ENCODE measurements around the gene CDH22.

Gene CDH22

GRCh38 chr20:46307999-46308257 lies 370 bp downstream of the CDH22 start:
- Mint-ChIP-seq H3K36me3 (ENCODE audit: low read depth) (no peaks in the 10 kb centered on the region), H3K4me3 (no peak overlapping the region)
- TF ChIP-seq CTCF (IDR thresholded peaks at IDR 0.05; ENCODE audit: unreplicated experiment in 3 of 3): no peak

DNA sequence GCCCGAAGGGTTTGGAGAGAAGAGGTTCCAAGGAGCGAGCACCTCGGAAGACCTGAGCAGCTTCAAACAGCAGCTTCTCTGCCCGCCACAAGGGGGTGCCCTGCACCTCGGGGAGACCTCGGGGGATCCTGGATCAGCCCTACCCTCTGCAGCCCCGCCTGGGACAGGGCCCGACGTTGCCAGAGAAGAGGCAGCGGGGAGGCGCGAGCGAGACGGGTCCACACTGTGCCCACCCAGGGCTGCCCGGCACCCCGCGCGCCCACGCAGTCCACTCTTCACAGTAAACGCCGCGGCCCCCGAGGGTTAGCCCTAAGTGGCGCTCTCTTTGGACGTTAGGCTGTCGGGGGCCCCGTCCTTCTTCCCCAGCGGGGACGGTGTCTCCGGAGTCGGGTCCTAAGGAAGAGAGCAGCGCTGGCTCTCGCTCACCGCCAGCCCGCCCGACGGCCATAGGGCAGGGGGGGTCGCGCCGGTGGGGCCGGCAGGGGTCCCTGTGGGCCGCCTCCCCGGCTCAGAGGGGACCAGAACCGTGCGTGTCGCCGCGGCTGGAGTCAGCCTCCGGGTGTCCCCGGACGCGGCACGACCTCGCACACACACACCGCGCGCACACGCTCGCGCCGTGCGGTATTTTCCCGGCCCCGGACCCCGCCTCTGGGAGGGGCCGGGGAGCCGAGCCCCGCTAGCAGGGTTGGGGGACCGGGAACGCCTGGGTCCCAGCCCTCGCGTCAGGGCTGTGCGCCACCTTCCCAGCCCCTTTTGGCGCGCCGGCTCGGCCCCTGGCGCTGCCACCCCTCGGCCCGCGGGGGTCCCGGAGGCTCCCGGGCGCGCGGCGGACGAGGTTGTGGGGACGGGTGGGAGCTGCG lies 929 bp downstream of the CDH22 start:
- peaks cover 95% of the 10 kb centered on the region for H3K27me3 Mint-ChIP-seq (ENCODE audit: low read depth)
- H3K27ac Mint-ChIP-seq: no peak overlapping the region
- no peaks in the 10 kb centered on the region for H3K4me1 Mint-ChIP-seq
- H3K4me3 Mint-ChIP-seq: peak overlapping the region; percentile 78 to 85 (median 78)
- H3K9me3 Mint-ChIP-seq: no peaks in the 10 kb centered on the region
- TF ChIP-seq CTCF (IDR thresholded peaks at IDR 0.05; ENCODE audit: unreplicated experiment in 3 of 3): peak; percentile 62 to 72 (median 64)
- no peaks in the 10 kb centered on the region for H3K36me3 Mint-ChIP-seq (ENCODE audit: low read depth)

More at GRCh38 chr20:46307999-46308257, 370 bp downstream of the CDH22 start:
- Mint-ChIP-seq H3K4me1 (no peaks in the 10 kb centered on the region), H3K27ac (no peak overlapping the region), H3K9me3 (no peaks in the 10 kb centered on the region), H3K27me3 (ENCODE audit: low read depth) (peaks cover 95% of the 10 kb centered on the region)

- peaks cover 95% of the 10 kb centered on the region for H3K27me3 Mint-ChIP-seq (ENCODE audit: low read depth)
- peak overlapping the region; percentile 78 to 85 (median 78) for H3K4me3 Mint-ChIP-seq
- no peaks in the 10 kb centered on the region for H3K9me3 Mint-ChIP-seq
- no peak overlapping the region for H3K27ac Mint-ChIP-seq
- H3K36me3 Mint-ChIP-seq (ENCODE audit: low read depth): no peaks in the 10 kb centered on the region
- no peaks in the 10 kb centered on the region for H3K4me1 Mint-ChIP-seq
- no peak for TF ChIP-seq CTCF (IDR thresholded peaks at IDR 0.05; ENCODE audit: unreplicated experiment in 3 of 3)
These were observed 1.6 kb downstream of the CDH22 start for GRCh38 chr20:46306743-46307138.

DNA sequence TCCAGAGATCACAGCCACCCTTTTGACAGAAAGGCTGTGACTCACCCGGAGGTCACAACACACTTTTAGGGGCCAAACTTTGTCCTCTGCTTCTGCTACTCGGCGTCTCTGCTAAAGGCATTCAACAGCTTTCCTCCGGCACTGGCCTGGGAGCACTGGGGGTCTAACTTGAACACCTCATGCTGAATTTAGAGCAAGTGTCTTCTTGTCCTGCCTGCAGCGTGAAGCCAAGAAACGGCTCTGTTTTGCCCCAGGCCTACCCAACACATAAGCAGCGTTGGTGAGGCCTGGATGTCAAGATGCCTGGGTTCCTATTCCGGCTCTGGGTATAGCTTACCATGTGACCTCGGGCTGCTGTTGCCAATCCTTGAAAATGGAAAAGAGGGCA lies 2.3 kb downstream of the CDH22 start:
- H3K4me3 Mint-ChIP-seq: peak overlapping the region; percentile 56 to 85 (median 78)
- TF ChIP-seq CTCF (IDR thresholded peaks at IDR 0.05; ENCODE audit: unreplicated experiment in 3 of 3): no peak

GRCh38 chr20:46305331-46305972 lies 2.8 kb downstream of the CDH22 start:
- Mint-ChIP-seq H3K27ac (no peak overlapping the region), H3K4me3 (peak overlapping the region in 2 of 3 experiments; percentile 22 to 56), H3K36me3 (ENCODE audit: low read depth) (no peaks in the 10 kb centered on the region), H3K4me1 (no peaks in the 10 kb centered on the region), H3K9me3 (no peaks in the 10 kb centered on the region), H3K27me3 (ENCODE audit: low read depth) (peaks cover 91% of the 10 kb centered on the region)
- no peak for TF ChIP-seq CTCF (IDR thresholded peaks at IDR 0.05; ENCODE audit: unreplicated experiment in 3 of 3)

More for the DNA sequence above, 2.3 kb downstream of the CDH22 start:
- no peak overlapping the region for H3K27ac Mint-ChIP-seq
- no peaks in the 10 kb centered on the region for H3K36me3 Mint-ChIP-seq (ENCODE audit: low read depth)
- H3K9me3 Mint-ChIP-seq: no peaks in the 10 kb centered on the region
- H3K27me3 Mint-ChIP-seq (ENCODE audit: low read depth): peaks cover 92% of the 10 kb centered on the region
- no peaks in the 10 kb centered on the region for H3K4me1 Mint-ChIP-seq

Data from nephron (organoid).